Choroid plexus epithelial cell (primary cell): ENCODE measurements around the gene NAB2.

ENCODE experiments used
- DNase-seq: peaks from one replicate; pipeline ENCODE4 v3.0.0-alpha.2; 2010; ENCODE audit warnings: low read depth
- H3K4me3 ChIP-seq: 2 replicates; pipeline ENCODE4 v1.5.1; 2011; ENCODE audit warnings: low read depth, mild to moderate bottlenecking, control low read depth, low read length, moderate library complexity
- CTCF ChIP-seq: conservative IDR thresholded peaks from 2 replicates; pipeline ENCODE4 v1.5.1; 2011; ENCODE audit warnings: low read depth, mild to moderate bottlenecking, control low read depth, inconsistent platforms, low read length, moderate library complexity

NAB2 gene

GRCh38 chr12:57127101-57127725, 38.3 kb downstream of the NAB2 start:
- peak overlapping the region; percentile 85 for H3K4me3 ChIP-seq
- peak; percentile 40 for TF ChIP-seq CTCF
- no peak for DNase-seq

- H3K4me3 ChIP-seq = peak within 1 kb of the TSS; percentile 85
- no peak for TF ChIP-seq CTCF
- peak; percentile 86 for DNase-seq
Measured at GRCh38 chr12:57127726-57128518, 39.0 kb downstream of the NAB2 start, which contains the start of gene LRP1. LRP1 (plus strand) TSS chr12:57128483; CDS start chr12:57128965, 482 bp downstream.

GRCh38 chr12:57128519-57129247, 39.8 kb downstream of the NAB2 start:
- no peak for TF ChIP-seq CTCF
- no peak for DNase-seq
- peak overlapping the region; percentile 85 for H3K4me3 ChIP-seq

- TF ChIP-seq CTCF = no peak
- H3K4me3 ChIP-seq = peak overlapping the region; percentile 85
- DNase-seq = no peak
Measured at GRCh38 chr12:57129321-57129842, 40.5 kb downstream of the NAB2 start.

GRCh38 chr12:57129889-57130288, 41.0 kb downstream of the NAB2 start:
- no peak for DNase-seq
- H3K4me3 ChIP-seq = peak overlapping the region; percentile 85
- TF ChIP-seq CTCF = no peak

- no peak for TF ChIP-seq CTCF
- DNase-seq = no peak
- H3K4me3 ChIP-seq = peak overlapping the region; percentile 85
Measured at GRCh38 chr12:57130941-57131340, 42.0 kb downstream of the NAB2 start.
